GM19193 (cell line): ENCODE data around the gene NELFB.
A peak's percentile ranks its signal among the peaks of the same experiment; 100 is the strongest.

Experiments
- POLR2A ChIP-seq: IDR thresholded peaks from 4 replicates; pipeline ENCODE4 v1.6.1; 2011; ENCODE audit not compliant: insufficient read depth, insufficient read length; ENCODE audit errors: extremely low read depth

NELFB gene

GRCh38 chr9:137294681-137295237, 39.6 kb downstream of the NELFB start:
- no peak for TF ChIP-seq POLR2A

GRCh38 chr9:137295238-137295811, 40.2 kb downstream of the NELFB start:
- TF ChIP-seq POLR2A = no peak

- no peak for TF ChIP-seq POLR2A
These were observed 40.9 kb downstream of the NELFB start for GRCh38 chr9:137295849-137296669.

GRCh38 chr9:137296670-137297664, 41.8 kb downstream of the NELFB start:
- TF ChIP-seq POLR2A = no peak

GRCh38 chr9:137297966-137298365, 42.8 kb downstream of the NELFB start:
- no peak for TF ChIP-seq POLR2A

GRCh38 chr9:137298401-137299202, 43.5 kb downstream of the NELFB start:
- no peak for TF ChIP-seq POLR2A

- TF ChIP-seq POLR2A = no peak
These were observed 44.1 kb downstream of the NELFB start for GRCh38 chr9:137299203-137299565.

GRCh38 chr9:137299938-137300337, 44.8 kb downstream of the NELFB start:
- TF ChIP-seq POLR2A = no peak

GRCh38 chr9:137300567-137301080, 45.5 kb downstream of the NELFB start:
- no peak for TF ChIP-seq POLR2A

- no peak for TF ChIP-seq POLR2A
These were observed 46.2 kb downstream of the NELFB start for GRCh38 chr9:137301081-137301947.

- peak; percentile 86 for TF ChIP-seq POLR2A
These were observed 47.0 kb downstream of the NELFB start, which contains the start of gene NRARP for GRCh38 chr9:137302118-137302448. Gene NRARP, minus strand, starts transcription at chr9:137302271. Its CDS starts 343 bp downstream, at chr9:137301928.

- no peak for TF ChIP-seq POLR2A
These were observed 47.5 kb downstream of the NELFB start for GRCh38 chr9:137302449-137303150.
